ENCODE data around the gene CCDC77.

CCDC77 gene

GRCh38 chr12:462936-463705, 61.7 kb downstream of the CCDC77 start:
- TF ChIP-seq GATA2 (IDR thresholded peaks at IDR 0.05; ENCODE audit: low read depth, low read length) = no peak
- no peak for TF ChIP-seq GATA3 (IDR thresholded peaks at IDR 0.05; ENCODE audit: low read depth, low read length)

- TF ChIP-seq GATA2 (IDR thresholded peaks at IDR 0.05; ENCODE audit: low read depth, low read length) (no peak), GATA3 (IDR thresholded peaks at IDR 0.05; ENCODE audit: low read depth, low read length) (no peak)
Measured at GRCh38 chr12:464484-465267, 63.2 kb downstream of the CCDC77 start.

GRCh38 chr12:466039-466438, 64.6 kb downstream of the CCDC77 start:
- TF ChIP-seq GATA3 (IDR thresholded peaks at IDR 0.05; ENCODE audit: low read depth, low read length) (no peak), GATA2 (IDR thresholded peaks at IDR 0.05; ENCODE audit: low read depth, low read length) (no peak)

- TF ChIP-seq GATA2 (IDR thresholded peaks at IDR 0.05; ENCODE audit: low read depth, low read length) (no peak), GATA3 (IDR thresholded peaks at IDR 0.05; ENCODE audit: low read depth, low read length) (no peak)
Measured at GRCh38 chr12:466762-467161, 65.3 kb downstream of the CCDC77 start.

- no peak for TF ChIP-seq GATA2 (IDR thresholded peaks at IDR 0.05; ENCODE audit: low read depth, low read length)
- TF ChIP-seq GATA3 (IDR thresholded peaks at IDR 0.05; ENCODE audit: low read depth, low read length) = no peak
Measured at GRCh38 chr12:467591-467990, 66.1 kb downstream of the CCDC77 start.

- TF ChIP-seq GATA3 (IDR thresholded peaks at IDR 0.05; ENCODE audit: low read depth, low read length) = no peak
- no peak for TF ChIP-seq GATA2 (IDR thresholded peaks at IDR 0.05; ENCODE audit: low read depth, low read length)
Measured at GRCh38 chr12:468671-469389, 67.4 kb downstream of the CCDC77 start.

- TF ChIP-seq GATA3 (IDR thresholded peaks at IDR 0.05; ENCODE audit: low read depth, low read length) = no peak
Measured at GRCh38 chr12:470133-470532, 68.7 kb downstream of the CCDC77 start.

GRCh38 chr12:473198-473597, 71.8 kb downstream of the CCDC77 start:
- TF ChIP-seq GATA2 (IDR thresholded peaks at IDR 0.05; ENCODE audit: low read depth, low read length) (no peak), GATA3 (IDR thresholded peaks at IDR 0.05; ENCODE audit: low read depth, low read length) (no peak)

GRCh38 chr12:473863-474577, 72.6 kb downstream of the CCDC77 start:
- TF ChIP-seq GATA3 (IDR thresholded peaks at IDR 0.05; ENCODE audit: low read depth, low read length) (no peak), GATA2 (IDR thresholded peaks at IDR 0.05; ENCODE audit: low read depth, low read length) (no peak)

- TF ChIP-seq GATA3 (IDR thresholded peaks at IDR 0.05; ENCODE audit: low read depth, low read length) (no peak), GATA2 (IDR thresholded peaks at IDR 0.05; ENCODE audit: low read depth, low read length) (no peak)
Measured at GRCh38 chr12:475286-475685, 73.8 kb downstream of the CCDC77 start.

GRCh38 chr12:479161-479560, 77.7 kb downstream of the CCDC77 start:
- TF ChIP-seq GATA2 (IDR thresholded peaks at IDR 0.05; ENCODE audit: low read depth, low read length) (no peak), GATA3 (IDR thresholded peaks at IDR 0.05; ENCODE audit: low read depth, low read length) (no peak)

- TF ChIP-seq GATA3 (IDR thresholded peaks at IDR 0.05; ENCODE audit: low read depth, low read length) = no peak
- TF ChIP-seq GATA2 (IDR thresholded peaks at IDR 0.05; ENCODE audit: low read depth, low read length) = no peak
Measured at GRCh38 chr12:480831-481816, 79.7 kb downstream of the CCDC77 start.

GRCh38 chr12:482061-482460, 80.6 kb downstream of the CCDC77 start:
- TF ChIP-seq GATA3 (IDR thresholded peaks at IDR 0.05; ENCODE audit: low read depth, low read length) = no peak
- no peak for TF ChIP-seq GATA2 (IDR thresholded peaks at IDR 0.05; ENCODE audit: low read depth, low read length)
